Measurements from ENCODE around the gene ANKFN1. TPM values are rescaled to one million over a fixed set of nuclear protein-coding genes. Genes with fewer than 3 reads are reported as not detected.

ANKFN1 gene
- total RNA-seq, 3 donors from 2014 or later: 4.1 to 12.8 (median 5.6) TPM

GRCh38 chr17:56167491-56167890, 14.2 kb downstream of the ANKFN1 start:
- H3K4me3 ChIP-seq: no peak overlapping the region
- no peaks in the 10 kb centered on the region for H3K27me3 ChIP-seq
- no peaks in the 10 kb centered on the region for H3K36me3 ChIP-seq
- no peak for DNase-seq (ENCODE audit: low spot score in 2 of 2)
- intact Hi-C loops (cut with DNase I; ENCODE audit: low total_unique reads): no loop called here
- H3K27ac ChIP-seq: no peak overlapping the region
- H3K4me1 ChIP-seq: no peaks in the 10 kb centered on the region
- H3K9me3 ChIP-seq: no peaks in the 10 kb centered on the region
- TF ChIP-seq POLR2A (IDR thresholded peaks at IDR 0.05) (no peak), POLR2AphosphoS5 (IDR thresholded peaks at IDR 0.05) (no peak)

- Histone ChIP-seq H3K4me1 (peaks cover 0 to 5% of the 10 kb centered on the region in 2 donors), H3K9me3 (no peaks in the 10 kb centered on the region), H3K27me3 (no peaks in the 10 kb centered on the region), H3K27ac (no peak overlapping the region), H3K4me3 (no peak overlapping the region), H3K36me3 (no peaks in the 10 kb centered on the region)
- TF ChIP-seq POLR2AphosphoS5 (IDR thresholded peaks at IDR 0.05): no peak
- no peak for TF ChIP-seq POLR2A (IDR thresholded peaks at IDR 0.05)
- TF ChIP-seq CTCF (IDR thresholded peaks at IDR 0.05): no peak
- DNase-seq (ENCODE audit: low spot score in 2 of 2): no peak
- intact Hi-C loops (cut with DNase I; ENCODE audit: low total_unique reads): no loop called here
These were observed 16.3 kb downstream of the ANKFN1 start for GRCh38 chr17:56169621-56170020.

- Histone ChIP-seq H3K9me3 (no peaks in the 10 kb centered on the region), H3K4me3 (no peak overlapping the region), H3K27me3 (no peaks in the 10 kb centered on the region), H3K4me1 (peaks cover 0 to 5% of the 10 kb centered on the region in 2 donors), H3K27ac (peak overlapping the region in 1 of 2 donors; percentile 55), H3K36me3 (no peaks in the 10 kb centered on the region)
- no peak for DNase-seq (ENCODE audit: low spot score in 2 of 2)
- intact Hi-C loops (cut with DNase I; ENCODE audit: low total_unique reads): no loop called here
- TF ChIP-seq POLR2AphosphoS5 (IDR thresholded peaks at IDR 0.05) (no peak), POLR2A (IDR thresholded peaks at IDR 0.05) (no peak), CTCF (IDR thresholded peaks at IDR 0.05) (no peak)
These were observed 18.1 kb downstream of the ANKFN1 start for GRCh38 chr17:56171186-56171959.

- Histone ChIP-seq H3K36me3 (no peaks in the 10 kb centered on the region), H3K27me3 (no peaks in the 10 kb centered on the region), H3K4me1 (peaks cover 0 to 5% of the 10 kb centered on the region in 2 donors), H3K4me3 (no peak overlapping the region), H3K9me3 (no peaks in the 10 kb centered on the region), H3K27ac (peak overlapping the region; percentile 48 to 55)
- TF ChIP-seq POLR2AphosphoS5 (IDR thresholded peaks at IDR 0.05): no peak
- intact Hi-C loops (cut with DNase I; ENCODE audit: low total_unique reads): no loop called here
- DNase-seq (ENCODE audit: low spot score in 2 of 2): peak in 1 of 2 donors; percentile 57
These were observed 19.3 kb downstream of the ANKFN1 start for GRCh38 chr17:56172517-56172982.

GRCh38 chr17:56173026-56173425, 19.8 kb downstream of the ANKFN1 start:
- no peak for TF ChIP-seq POLR2A (IDR thresholded peaks at IDR 0.05)
- TF ChIP-seq CTCF (IDR thresholded peaks at IDR 0.05): no peak
- no peak for TF ChIP-seq POLR2AphosphoS5 (IDR thresholded peaks at IDR 0.05)
- Histone ChIP-seq H3K27ac (peak overlapping the region; percentile 48 to 55), H3K9me3 (no peaks in the 10 kb centered on the region), H3K27me3 (no peaks in the 10 kb centered on the region), H3K36me3 (no peaks in the 10 kb centered on the region), H3K4me1 (peaks cover 0 to 5% of the 10 kb centered on the region in 2 donors), H3K4me3 (no peak overlapping the region)
- intact Hi-C loops (cut with DNase I; ENCODE audit: low total_unique reads): no loop called here
- no peak for DNase-seq (ENCODE audit: low spot score in 2 of 2)

Data from breast epithelium (tissue), 4 donors.